GM19193 (cell line): ENCODE measurements around the gene CUEDC1.

Source experiments
- POLR2A ChIP-seq: IDR thresholded peaks from 4 replicates; pipeline ENCODE4 v1.6.1; 2011; ENCODE audit not compliant: insufficient read depth, insufficient read length; ENCODE audit errors: extremely low read depth

Gene CUEDC1

DNA sequence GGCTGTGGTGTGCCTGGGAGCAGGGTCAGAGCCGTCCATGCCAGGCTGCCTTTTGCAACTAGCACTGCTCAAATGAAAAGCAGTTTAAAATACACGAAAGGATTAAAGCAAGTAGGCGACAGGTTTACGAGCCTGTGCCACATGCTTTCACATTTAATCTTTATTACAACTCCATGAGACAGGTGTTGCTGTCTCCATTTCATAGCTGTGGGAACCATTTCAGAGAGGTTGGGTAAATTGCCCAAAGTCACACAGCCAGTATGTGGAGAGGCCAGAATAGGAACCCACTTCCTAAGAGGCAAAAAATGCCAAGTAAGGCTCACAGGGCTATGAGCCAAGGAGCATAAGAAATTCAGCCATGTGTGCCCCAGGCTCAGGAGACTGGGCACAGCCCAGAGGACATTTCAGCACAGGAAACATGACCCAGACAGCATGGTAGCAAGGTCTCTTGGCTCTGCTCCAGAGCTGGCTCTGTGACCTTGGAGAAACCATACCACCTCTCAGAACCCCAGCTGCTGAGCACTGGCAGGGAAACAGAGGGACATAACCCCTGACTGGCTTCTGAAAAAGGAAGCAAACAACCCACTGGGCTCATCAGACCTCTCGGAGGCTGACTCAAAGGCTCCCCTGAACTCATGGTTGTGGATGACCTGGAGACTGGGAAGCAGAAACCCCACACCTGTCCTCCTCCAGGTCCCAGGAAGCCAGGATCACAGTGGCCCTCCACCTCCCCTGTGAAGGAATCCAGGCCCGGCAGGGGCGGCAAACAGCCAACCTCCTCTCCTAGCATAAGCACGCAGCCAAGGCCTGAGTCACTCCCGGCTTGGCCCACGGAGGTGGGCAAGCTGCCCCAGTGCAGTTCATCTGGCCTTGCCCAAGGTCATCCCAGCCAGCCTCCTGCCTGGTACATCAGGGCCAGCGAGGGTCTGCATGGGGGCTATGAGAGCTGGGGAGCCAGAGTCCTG lies 65.0 kb downstream of the CUEDC1 start:
- TF ChIP-seq POLR2A = no peak

- TF ChIP-seq POLR2A = no peak
Measured at GRCh38 chr17:57889252-57889651, 66.0 kb downstream of the CUEDC1 start.

DNA sequence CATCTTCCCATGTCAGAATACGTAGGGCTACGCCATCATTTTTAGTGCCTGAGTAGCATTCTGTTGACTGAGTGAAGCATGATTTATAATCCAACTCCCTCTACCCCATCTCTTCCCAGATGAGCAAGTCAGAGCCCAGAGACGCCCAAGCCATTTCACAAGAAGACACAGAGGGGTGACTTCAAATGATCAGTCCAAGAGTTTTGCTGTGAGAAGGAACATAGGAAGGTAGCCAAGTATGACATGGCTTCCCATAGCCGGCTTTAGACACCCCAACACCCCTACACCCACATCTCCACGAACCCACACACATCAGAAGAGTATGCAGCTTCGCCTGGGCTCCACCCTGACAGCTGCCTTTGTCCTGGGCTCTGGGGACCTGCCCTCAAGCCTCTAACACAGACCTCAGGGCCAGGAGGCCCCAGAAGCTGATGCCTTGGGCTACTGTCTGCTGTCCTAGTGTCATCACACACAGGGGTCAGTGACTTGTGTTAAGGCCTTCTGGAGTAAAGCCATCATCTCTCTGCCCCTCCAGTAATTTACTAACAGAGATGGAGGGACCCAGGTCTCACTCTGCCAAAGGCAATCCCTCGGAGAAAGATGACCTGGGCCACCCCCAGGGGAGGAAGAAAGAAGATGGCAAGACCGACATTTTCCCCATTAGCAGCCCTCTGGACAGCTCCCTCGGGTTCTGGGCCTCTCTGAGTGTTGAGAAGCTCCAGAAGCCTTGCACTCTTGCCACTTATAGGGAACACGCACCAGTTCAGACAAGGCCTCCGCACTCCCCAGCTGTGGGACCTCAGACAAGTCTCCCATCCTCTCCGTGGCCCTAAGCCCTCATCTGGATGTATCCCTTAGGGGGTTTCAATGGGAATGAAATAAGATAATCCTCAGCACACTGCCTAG lies 66.6 kb downstream of the CUEDC1 start:
- TF ChIP-seq POLR2A = no peak

DNA sequence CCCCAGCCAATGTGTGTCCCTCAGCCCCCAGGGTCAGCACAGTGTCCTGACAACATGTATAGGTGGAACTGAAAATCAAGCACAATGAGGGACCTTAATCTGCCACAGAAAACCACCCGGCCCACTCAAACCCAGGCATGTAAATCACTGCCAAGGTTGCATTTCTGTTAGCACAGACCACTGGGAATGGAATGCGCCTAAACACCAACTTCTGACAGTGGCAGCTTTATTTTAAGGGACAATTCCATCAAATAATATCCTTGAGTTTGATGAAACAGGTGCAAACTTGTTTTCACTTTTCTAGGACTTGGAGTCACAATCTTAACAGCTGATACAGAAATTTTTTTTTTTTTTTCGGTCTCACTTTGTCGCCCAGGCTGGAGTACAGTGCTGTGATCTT lies 68.1 kb downstream of the CUEDC1 start:
- no peak for TF ChIP-seq POLR2A

GRCh38 chr17:57886020-57886419 lies 69.2 kb downstream of the CUEDC1 start:
- TF ChIP-seq POLR2A = no peak

DNA sequence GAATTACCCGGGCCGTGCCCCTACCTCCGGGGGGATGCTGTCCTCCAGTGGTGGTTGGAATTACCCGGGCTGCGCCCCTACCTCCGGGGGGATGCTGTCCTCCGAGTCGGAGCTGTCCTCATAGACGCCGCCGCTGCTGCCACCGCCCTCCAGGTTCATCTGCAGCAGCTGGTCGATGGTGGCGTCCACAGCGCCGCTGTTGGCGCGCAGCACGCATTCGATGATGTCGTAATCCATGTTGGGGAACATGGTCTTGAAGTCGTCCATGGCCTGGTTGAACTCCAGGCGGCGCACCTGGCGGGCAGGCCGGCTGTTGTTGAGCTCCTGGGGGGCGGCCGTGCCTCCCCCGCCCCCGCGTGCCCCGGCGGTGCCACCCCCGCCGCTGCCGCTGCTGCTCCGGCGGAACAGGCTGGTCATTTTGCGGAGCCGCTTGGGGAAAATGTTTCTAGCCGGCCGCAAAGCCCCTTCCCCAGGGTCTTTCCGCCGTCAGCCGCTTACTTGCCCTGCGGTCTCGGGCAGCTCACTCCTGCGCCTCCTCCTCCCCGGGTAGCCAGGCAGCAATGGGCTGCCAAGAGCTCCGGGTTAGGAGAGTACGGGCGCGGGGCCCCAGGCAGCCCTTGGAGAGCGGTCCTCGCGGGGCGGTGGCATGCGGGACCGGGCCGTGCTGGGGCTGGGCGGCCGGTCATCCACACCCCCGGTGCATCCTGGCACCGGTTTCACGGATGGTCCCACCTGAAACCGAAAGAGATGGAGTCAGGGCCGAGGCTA lies 69.9 kb downstream of the CUEDC1 start:
- TF ChIP-seq POLR2A = no peak

DNA sequence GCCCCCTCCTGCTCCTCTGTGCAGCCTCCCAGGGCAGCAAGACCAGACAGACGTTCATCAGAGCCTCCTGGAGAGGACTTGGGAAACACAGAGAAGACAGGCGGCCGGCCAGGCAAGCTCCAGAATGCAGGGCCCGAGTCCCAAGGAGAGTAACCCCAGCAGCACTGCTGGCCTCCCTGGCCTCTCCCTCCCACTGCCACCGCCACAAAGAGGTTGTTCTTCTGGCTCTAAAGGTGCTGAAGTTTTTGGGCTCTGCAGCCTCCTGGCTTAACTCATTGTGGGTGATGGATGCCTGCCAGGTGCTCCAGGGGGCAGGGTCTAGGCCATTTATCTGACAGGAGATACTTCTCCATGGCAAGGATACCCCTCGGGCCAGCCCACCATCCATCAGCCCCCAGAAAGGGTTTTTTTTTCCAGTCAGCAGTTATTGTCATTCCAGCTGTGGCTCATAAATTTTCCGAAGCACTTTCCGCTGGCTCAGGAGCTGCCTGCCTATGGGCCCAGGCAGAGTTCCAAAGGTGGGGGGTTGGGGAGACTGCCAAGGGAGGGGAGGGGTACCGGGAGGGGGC lies 73.3 kb downstream of the CUEDC1 start:
- TF ChIP-seq POLR2A = no peak

- TF ChIP-seq POLR2A = no peak
Measured at GRCh38 chr17:57881143-57881542, 74.1 kb downstream of the CUEDC1 start.

DNA sequence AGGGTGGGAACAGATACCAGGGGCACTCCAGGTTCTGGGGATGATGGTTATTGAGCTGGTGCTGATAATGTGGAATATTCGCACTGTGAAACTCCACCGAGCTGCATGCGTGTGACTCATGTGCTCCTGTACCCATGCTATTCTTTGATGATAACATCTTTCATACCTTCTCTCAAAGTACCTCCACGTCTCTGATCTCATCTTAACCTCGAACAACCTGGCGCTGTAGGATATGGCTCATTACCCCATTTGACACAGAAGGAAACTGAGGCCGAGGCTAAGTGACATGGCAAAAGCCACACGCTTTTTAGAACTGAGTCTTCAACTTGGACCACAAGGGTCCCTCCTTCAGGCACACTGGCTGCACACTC lies 75.1 kb downstream of the CUEDC1 start:
- TF ChIP-seq POLR2A = no peak

- no peak for TF ChIP-seq POLR2A
Measured at GRCh38 chr17:57879437-57880085, 75.7 kb downstream of the CUEDC1 start.

DNA sequence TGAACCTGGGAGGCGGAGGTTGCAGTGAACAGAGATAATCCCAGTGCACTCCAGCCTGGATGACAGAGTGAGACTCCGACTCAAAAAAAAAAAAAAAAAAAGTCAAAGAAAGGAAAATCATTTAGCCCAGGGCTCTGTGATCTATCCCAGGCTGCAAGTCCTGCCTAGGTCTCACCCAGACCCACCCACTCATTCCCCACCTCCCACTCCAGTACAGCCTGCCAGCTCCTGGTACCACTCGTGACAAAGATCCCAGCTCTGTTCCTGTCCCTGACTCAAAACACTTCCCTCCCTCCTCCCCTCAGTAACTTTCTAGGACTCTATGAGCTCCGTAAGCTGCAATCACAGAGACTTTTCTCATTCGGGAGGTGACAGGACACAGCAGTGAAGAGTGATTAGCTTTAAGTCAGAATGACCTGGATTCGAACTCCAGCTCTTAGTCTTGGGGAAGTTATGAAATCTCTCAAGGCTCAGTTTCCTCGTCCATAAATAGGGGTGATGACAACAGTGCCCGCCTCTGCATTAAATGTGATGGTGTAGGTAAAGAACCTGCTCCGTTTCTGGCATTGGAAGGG lies 77.3 kb downstream of the CUEDC1 start:
- no peak for TF ChIP-seq POLR2A

DNA sequence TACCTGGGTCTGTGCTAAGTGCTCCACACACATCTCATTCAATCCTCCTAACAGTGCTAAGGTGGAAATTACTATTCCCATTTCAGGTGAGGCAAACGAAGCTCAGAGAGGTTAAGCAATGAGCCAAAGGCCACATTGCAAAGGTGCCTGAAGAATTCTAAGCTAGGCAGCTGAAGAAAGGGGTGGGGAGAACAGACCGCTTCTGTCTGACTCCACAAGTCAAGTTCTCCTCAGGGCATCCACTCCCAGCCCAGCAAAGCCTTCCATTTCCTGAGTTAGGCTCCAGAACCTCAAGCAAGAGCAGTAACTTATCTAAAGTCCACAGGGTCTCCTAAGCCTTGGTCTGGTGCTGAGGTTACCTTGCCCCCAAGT lies 78.4 kb downstream of the CUEDC1 start:
- no peak for TF ChIP-seq POLR2A

DNA sequence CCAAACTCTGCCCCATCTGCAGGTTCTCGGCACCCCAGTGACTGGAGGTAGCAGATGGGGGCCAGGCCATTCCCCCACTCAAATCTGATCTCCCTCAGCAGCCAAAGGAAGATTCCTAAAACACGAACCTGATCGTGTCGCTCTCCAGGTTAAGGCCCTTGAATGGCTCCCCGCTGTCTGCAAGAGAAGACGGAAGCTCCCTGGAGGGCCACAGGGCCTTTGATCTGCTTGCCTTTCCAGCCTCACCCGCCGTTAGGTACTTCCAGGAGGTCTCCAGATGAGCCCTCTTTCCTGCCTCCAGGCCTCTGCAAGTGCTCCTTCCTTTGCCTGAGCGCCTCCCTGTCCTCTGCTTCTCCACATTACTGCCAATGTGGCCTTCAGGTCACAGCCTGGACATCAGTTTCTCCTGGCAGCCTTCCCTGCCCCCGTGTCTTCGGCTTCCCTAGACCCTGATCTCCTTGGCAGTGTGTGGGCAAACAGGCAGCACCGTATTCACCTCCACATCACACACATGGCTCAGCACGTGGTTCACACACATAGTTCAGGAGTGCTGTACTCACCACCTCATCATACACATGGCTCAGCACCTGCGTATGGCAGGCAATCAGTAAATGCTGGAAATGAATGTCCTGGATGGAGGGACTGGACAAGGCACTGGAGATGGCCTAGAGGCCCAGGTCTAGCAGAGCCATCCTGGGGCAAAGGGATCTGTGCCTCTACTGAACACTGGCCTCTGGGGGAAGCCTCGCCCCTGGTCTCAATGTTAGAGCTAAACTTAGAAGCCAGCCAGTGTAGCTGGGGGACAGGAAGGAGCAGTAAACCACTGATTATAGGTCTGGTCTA lies 79.0 kb downstream of the CUEDC1 start:
- TF ChIP-seq POLR2A = no peak
